Measurements from ENCODE around the gene ERBB2.

- no peak for TF ChIP-seq MXI1 (IDR thresholded peaks at IDR 0.05; ENCODE audit: borderline replicate concordance, low read depth, low read length)
- TF ChIP-seq CTCF (conservative IDR thresholded peaks at IDR 0.05; ENCODE audit: low read depth, low read length) = no peak
- TF ChIP-seq CHD1 (IDR thresholded peaks at IDR 0.05; ENCODE audit: low read depth, low read length) = no peak
- no peak for TF ChIP-seq RFX5 (IDR thresholded peaks at IDR 0.05; ENCODE audit: low read depth, low read length)
Measured at GRCh38 chr17:39746145-39746461, 46.2 kb downstream of the ERBB2 start.

Measured in IMR-90 (cell line).